Measurements from ENCODE around the gene GPR135. TPM values are rescaled to one million over a fixed set of nuclear protein-coding genes. Genes with fewer than 3 reads are reported as not detected.

GPR135 gene
- total and polyA plus RNA-seq, 2 of the 13 experiments (the other 11 are each of a cell fraction or from before 2014, with no cell fraction given) = 0.46 to 1.3 TPM

DNA sequence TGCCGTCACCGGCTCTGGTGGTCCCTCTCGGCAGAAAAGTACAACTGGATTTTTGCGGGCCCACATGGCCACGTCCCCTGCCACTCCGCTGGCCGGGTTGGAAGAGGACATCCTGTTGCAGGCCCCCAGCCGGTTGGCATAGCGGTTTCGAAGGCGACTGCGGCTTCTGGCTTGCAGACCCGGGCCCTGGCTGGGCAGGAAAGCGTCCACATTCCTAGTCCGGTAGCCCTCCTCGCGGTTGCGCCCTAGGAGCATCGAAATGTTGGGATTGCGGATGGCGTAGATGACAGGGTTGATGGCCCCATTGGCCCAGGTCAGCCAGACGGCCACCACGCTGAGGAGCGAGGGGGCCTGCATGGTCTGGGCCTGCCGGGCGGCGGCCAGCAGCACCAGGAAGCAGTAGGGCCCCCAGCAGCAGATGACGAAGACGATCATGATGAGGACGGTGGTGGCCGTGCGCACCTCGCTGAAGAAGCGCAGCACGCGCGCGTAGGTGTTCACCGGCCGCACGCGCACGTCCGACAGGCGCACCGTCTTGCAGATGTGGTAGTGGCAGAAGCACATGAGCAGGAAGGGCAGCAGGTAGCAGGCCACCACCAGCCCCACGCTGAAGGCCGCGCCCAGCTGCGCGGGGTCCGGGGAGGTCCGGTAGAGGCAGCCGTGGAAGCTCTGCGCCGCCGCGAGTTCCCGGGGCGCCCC is 1.2 kb downstream of the GPR135 start (continued):
- TF ChIP-seq ZBTB38 (CRISPR knock-in tag; IDR thresholded peaks at IDR 0.05) (peak; percentile 73), SOX6 (IDR thresholded peaks at IDR 0.05) (no peak), SOX6 (CRISPR knock-in tag; IDR thresholded peaks at IDR 0.05) (0 out of 2 replicates have a peak, but pooled peaks have one; percentile 13), TARDBP (CRISPR knock-in tag; IDR thresholded peaks at IDR 0.05) (no peak), ZNF616 (CRISPR knock-in tag; IDR thresholded peaks at IDR 0.05; ENCODE audit: low read depth) (no peak), ETV6 (CRISPR knock-in tag; conservative IDR thresholded peaks at IDR 0.05) (no peak), ZNF577 (CRISPR knock-in tag; IDR thresholded peaks at IDR 0.05; ENCODE audit: borderline replicate concordance, low read depth) (no peak), SP2 (CRISPR knock-in tag; IDR thresholded peaks at IDR 0.05) (no peak), ZNF83 (CRISPR knock-in tag; IDR thresholded peaks at IDR 0.05; ENCODE audit: borderline replicate concordance) (0 out of 2 replicates have a peak, but pooled peaks have one; percentile 52), MTA3 (CRISPR knock-in tag; IDR thresholded peaks at IDR 0.05) (no peak), ZNF260 (CRISPR knock-in tag; IDR thresholded peaks at IDR 0.05; ENCODE audit: borderline replicate concordance, low read depth) (0 out of 2 replicates have a peak, but pooled peaks have one; percentile 78), BRD4 (CRISPR knock-in tag; IDR thresholded peaks at IDR 0.05) (no peak), ZMYM2 (CRISPR knock-in tag; IDR thresholded peaks at IDR 0.05) (no peak), ZC3H13 (CRISPR knock-in tag; IDR thresholded peaks at IDR 0.05) (peak; percentile 71; the same call in 1 of the 2 replicates), DMAP1 (CRISPR knock-in tag; IDR thresholded peaks at IDR 0.05) (0 out of 2 replicates have a peak, but pooled peaks have one; percentile 16), MLLT10 (CRISPR knock-in tag; IDR thresholded peaks at IDR 0.05) (no peak), GATA4 (IDR thresholded peaks at IDR 0.05; ENCODE audit: borderline replicate concordance, low read depth) (no peak), ZBTB20 (CRISPR knock-in tag; IDR thresholded peaks at IDR 0.05; ENCODE audit: borderline replicate concordance, low read depth) (no peak), ZNF230 (CRISPR knock-in tag; IDR thresholded peaks at IDR 0.05) (no peak), PAX8 (CRISPR knock-in tag; IDR thresholded peaks at IDR 0.05; ENCODE audit: borderline replicate concordance) (no peak), AKAP8 (CRISPR knock-in tag; IDR thresholded peaks at IDR 0.05) (no peak), ZNF841 (CRISPR knock-in tag; IDR thresholded peaks at IDR 0.05; ENCODE audit: borderline replicate concordance) (no peak), ZNF563 (CRISPR knock-in tag; IDR thresholded peaks at IDR 0.05) (0 out of 2 replicates have a peak, but pooled peaks have one; percentile 10), MIER3 (CRISPR knock-in tag; IDR thresholded peaks at IDR 0.05; ENCODE audit: borderline replicate concordance) (no peak)
- TF ChIP-seq, protein P1, sequence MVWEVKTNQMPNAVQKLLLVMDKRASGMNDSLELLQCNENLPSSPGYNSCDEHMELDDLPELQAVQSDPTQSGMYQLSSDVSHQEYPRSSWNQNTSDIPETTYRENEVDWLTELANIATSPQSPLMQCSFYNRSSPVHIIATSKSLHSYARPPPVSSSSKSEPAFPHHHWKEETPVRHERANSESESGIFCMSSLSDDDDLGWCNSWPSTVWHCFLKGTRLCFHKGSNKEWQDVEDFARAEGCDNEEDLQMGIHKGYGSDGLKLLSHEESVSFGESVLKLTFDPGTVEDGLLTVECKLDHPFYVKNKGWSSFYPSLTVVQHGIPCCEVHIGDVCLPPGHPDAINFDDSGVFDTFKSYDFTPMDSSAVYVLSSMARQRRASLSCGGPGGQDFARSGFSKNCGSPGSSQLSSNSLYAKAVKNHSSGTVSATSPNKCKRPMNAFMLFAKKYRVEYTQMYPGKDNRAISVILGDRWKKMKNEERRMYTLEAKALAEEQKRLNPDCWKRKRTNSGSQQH (CRISPR knock-in tag; IDR thresholded peaks at IDR 0.05; ENCODE audit: low read depth) = no peak
- TF ChIP-seq, protein P2, sequence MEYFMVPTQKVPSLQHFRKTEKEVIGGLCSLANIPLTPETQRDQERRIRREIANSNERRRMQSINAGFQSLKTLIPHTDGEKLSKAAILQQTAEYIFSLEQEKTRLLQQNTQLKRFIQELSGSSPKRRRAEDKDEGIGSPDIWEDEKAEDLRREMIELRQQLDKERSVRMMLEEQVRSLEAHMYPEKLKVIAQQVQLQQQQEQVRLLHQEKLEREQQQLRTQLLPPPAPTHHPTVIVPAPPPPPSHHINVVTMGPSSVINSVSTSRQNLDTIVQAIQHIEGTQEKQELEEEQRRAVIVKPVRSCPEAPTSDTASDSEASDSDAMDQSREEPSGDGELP (IDR thresholded peaks at IDR 0.05; ENCODE audit: borderline replicate concordance, low read depth) = no peak
- TF ChIP-seq, protein P3, sequence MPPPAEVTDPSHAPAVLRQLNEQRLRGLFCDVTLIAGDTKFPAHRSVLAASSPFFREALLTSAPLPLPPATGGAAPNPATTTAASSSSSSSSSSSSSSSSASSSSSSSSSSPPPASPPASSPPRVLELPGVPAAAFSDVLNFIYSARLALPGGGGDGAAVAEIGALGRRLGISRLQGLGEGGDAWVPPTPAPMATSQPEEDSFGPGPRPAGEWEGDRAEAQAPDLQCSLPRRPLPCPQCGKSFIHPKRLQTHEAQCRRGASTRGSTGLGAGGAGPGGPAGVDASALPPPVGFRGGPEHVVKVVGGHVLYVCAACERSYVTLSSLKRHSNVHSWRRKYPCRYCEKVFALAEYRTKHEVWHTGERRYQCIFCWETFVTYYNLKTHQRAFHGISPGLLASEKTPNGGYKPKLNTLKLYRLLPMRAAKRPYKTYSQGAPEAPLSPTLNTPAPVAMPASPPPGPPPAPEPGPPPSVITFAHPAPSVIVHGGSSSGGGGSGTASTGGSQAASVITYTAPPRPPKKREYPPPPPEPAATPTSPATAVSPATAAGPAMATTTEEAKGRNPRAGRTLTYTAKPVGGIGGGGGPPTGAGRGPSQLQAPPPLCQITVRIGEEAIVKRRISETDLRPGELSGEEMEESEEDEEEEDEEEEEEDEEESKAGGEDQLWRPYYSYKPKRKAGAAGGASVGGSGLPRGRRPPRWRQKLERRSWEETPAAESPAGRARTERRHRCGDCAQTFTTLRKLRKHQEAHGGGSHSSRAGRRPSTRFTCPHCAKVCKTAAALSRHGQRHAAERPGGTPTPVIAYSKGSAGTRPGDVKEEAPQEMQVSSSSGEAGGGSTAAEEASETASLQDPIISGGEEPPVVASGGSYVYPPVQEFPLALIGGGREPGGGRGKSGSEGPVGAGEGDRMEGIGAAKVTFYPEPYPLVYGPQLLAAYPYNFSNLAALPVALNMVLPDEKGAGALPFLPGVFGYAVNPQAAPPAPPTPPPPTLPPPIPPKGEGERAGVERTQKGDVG (CRISPR knock-in tag; IDR thresholded peaks at IDR 0.05; ENCODE audit: borderline replicate concordance) = peak; percentile 83; the same call in 1 of the 2 replicates

All from HepG2 (cell line).